IPS DF 4.7 (cell line): ENCODE measurements around the gene ZNF483.
"Not testable (repeated sequence)": the region's sequence is repeated elsewhere in the genome, so short reads cannot be mapped to it uniquely, and the experiment has no call there.

ENCODE experiments used
- DNase-seq: peaks from one replicate; pipeline ENCODE4 v3.0.0-alpha.2; 2013; ENCODE audit warnings: low spot score; ENCODE audit errors: extremely low read depth

Gene ZNF483

DNA sequence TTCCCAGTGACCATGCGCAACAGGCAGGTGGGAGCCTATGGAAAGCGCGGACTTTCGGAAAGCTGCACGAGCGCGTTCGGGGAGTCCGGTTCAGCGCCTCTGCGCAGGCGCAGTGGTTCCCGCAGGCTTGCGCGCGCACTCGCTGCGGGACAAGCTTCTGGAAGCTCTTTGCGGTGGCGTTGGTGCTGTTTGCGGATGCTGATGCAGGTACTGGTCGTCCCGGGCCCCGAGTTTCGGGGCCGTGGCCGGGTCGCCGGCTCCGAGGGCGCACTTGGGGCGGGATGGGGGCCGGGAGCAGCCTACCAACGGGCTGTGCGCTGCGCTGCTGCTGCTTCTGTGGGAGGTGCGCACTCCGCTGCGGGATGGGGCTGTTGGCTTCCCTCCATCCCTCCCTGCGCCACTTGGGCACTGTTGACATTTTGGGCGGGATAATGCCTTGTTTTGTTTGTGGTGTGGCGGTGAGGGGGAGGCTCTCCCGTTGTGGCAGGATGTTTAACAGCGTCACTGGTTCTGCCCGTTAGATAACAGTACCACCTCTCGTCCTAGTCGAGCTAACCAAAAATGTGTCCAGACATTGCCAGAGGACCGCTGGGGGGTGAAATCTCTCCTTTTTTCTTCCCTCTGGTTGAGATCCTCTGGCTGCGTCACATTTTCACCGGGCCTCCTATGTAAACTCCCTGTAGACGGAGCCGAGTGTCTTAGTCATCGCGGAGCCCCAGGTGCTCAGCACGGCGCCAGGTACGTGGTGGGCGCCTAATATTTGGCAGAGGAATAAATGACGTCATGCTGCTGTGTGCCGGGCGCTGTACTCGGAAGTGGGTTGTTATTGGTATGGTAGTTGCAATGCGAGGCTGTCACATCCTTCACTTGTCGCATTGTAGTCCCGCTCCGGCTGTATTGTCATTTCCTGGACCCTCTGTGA, at the start of gene ZNF483:
TSS of gene ZNF483 (plus strand) at position 124 of the 922 bp plus-strand sequence. CDS start 2,217 bp downstream, outside the sequence.
- DNase-seq, result peak; percentile 66

DNA sequence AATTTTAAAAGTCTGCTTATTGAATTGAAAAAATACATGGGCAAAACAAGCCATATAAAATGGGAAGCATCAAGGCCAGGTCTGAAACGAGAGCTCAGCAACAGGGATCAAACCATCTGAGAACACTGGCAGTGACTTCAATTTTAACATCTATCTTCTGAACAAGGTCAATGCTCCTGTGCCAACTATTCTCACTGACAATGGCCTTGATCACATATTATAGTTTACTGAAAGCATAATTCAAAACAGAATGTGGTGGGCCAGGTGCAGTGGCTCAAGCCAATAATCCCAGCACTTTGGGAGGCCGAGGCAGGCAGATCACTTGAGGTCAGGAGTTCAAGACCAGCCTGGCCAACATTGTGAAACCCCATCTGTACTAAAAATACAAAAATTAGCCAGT, 49.8 kb upstream of the ZNF483 start:
- no peak for DNase-seq

DNA sequence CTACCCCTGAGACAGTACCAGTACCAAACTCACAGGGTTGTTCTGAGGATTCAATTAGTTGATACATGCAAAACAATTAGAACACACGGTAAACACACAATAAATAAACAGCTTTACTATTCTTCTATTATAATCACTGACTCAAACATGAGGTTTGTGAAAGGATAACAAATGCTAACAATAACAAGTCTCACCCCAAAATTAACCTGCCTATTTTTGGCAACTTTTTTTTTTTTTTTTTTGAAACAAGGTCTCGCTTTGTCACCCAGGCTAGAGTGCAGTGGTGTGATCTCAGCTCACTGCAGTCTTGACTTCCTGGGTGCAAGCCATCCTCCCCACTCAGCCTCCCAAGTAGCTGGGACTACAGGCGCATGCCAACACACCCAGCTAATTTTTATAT, 47.3 kb upstream of the ZNF483 start:
- DNase-seq, result no peak

DNA sequence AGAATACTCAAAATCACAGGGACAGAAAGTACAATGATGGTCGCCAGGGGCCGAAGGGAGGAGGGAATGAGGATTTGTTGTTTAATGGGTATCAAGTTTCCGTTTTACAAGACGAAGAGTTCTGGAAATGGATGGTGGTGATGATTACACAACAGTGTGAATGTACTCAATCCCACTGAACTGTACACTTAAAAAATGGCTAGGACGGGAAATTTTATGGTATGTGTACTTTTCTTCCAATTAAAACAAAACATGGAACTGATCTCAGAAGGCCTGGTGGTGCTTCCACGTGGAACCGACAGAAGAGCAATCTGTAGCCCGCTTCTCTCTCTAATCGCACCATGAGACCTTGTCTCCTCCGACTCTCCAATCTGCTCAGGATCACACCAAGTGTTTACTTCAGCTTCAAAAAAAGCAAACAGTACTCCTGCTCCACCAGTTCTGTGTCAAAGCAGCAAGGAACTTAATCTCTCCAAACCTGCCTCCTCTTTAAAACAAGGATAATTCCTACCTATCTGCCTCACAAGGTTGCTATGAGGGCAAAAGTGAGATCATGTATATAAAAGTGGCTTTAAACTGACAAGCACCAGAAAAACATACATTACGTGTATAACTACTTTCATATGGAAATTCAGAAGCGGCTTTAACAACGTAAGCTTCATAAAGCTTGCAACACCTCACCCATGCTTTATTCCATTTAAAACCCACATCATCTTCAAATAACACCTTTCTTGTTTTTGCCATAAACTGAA, 42.9 kb upstream of the ZNF483 start:
- DNase-seq, result no peak

DNA sequence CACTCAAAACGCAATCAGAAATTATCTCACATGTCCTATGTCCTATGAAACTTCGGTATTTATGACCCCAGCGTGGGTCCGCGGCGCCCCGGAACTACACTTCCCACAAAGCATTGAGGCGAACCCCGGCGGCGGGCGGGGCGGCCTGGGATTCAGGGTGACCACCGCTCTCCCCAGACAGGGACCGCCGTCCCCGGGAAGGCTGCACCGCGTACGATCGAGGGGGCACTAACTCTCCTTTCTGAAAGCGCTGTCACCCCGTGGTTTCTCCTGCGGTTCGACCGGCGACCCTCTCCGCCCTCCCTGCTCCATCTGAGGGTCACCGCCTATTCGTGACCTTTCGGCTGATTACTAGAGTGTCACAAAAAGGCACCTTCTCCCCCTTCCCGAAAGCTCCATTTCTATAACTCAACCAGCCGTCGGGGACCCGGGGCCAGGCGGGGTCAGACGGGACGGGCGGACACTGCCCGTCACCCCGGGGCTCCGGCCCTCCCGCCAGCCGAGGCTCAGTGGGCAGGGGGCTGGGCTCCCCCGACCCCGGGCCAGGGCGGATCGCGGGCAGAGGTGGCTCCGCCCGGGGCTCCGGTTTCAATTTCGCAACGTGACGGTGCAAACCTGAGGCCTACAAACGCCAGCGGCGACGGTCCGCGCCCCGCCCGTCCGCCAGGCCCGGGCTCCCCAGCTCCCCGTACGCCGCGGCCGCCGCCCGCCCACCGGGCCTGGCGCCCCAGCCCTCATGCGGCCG, 42.1 kb upstream of the ZNF483 start:
- no peak for DNase-seq

DNA sequence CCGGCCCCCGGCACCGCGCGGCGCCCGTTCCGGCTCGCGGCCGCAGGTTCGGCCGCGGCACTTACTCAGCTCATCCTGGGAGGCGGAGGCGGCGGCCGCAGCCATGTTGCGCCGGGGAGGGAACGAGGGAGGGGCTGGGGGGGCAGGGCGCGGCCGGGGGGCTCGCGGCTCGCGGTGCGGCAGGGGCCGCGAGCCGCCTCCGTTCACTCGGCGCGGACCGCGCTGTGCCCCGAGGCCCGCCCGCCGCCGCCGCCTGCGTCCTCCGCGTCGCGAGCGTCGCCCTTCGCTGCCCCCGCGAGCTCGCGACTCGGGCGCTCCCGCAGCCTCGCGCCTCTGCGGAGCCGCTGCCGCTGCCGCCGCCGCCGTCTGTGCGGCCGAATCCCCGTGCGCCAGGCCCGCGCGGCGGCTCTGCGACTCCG, 41.5 kb upstream of the ZNF483 start:
- no peak for DNase-seq

DNA sequence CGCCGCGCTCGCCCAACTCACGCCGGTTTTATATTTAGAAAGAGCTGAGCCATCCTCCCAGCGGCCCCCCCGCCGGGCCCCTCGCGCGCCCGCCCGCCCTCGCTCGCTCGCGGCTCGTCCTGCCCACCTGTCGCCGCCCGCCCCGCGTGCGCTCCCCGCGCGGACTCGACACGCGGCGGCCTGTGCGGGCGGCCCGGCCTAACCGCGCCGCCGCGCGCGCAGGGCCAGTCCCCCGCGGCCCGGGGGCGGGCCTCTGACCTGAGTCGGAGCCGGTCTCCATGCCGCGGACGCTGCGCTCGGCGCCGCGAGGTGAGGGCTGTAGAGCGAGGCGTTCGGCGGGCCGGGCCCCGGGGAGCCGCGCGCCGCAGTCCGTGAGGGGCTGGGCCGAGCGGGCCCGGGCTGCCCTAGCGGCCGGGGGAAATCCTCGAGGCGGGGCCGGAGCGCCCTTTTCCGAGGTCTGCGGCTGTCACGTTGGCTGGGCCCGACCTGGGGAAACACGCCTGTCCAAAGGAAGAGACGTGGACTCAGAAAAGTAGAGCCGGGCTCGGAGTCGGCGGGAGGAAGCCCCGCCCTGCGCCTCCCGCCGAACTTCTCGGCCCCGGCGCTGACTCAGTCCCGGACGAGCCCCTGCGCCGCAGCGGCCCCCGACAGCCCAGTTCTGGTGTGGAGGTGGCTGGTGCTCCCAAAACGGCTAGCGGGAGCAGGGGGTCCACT, 41.0 kb upstream of the ZNF483 start, which contains the start of gene ECPAS:
TSS of gene ECPAS (minus strand) at position 526 of the 714 bp plus-strand sequence. CDS start 11,465 bp downstream, outside the sequence.
- no peak for DNase-seq

DNA sequence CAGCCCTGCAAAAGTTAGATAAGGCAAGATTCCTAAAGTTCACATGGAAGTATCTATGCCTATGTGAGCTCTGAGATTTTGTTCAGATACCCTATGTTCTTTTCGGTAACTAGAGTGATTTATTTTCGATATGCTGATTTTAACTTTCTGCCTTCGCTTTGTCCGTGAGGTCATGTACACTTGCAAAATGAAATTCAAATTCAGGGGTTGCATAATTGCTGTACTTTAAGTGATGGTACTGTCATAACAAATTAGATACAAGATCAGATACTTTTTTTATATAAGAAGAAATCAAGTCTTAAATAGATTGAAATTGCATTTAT, 40.4 kb upstream of the ZNF483 start:
- no peak for DNase-seq

DNA sequence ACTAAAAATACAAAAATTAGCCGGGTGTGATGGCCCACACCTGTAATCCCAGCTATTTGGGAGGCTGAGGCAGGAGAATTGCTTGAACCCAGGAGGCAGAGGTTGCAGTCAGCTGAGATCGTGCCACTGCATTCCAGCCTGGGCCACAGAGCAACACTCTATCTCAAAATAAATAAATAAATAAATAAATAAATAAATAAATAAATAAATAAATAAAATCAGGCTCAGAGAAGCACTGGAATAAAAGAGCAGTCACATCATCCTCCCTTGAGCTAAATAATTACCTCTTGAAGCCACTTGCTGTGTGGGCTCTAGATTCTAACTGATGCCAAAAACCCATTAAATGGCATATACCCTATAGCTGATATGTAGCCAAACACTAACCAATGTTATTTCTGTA, 27.8 kb upstream of the ZNF483 start:
- DNase-seq, result not testable (repeated sequence)

DNA sequence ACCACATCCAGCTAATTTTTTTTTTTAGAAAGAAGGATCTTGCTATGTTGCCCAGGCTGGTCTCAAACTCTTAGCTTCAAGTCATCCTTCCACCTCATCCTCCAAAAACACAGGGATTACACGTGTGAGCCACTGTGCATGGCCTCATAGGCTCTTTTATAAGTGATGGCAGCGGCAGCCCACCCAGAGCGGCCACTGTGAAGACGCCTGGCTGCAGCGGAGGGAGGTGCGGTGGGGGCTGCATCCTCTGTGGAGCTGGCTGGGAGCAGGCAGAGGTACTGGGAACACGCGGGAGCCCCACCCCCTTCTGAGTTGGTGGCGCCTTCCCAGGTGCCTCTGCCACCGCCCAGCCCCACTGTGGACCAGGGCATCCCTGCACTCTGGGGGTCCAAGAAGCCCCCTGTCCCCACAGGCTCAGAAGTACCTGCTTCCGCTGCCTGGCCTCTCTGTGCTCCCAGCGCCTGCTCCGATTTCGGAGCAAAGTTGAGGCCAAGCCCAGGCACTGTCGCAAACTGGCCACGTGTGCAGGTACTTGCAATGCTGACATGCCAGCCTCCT, 23.9 kb upstream of the ZNF483 start:
- no peak for DNase-seq

DNA sequence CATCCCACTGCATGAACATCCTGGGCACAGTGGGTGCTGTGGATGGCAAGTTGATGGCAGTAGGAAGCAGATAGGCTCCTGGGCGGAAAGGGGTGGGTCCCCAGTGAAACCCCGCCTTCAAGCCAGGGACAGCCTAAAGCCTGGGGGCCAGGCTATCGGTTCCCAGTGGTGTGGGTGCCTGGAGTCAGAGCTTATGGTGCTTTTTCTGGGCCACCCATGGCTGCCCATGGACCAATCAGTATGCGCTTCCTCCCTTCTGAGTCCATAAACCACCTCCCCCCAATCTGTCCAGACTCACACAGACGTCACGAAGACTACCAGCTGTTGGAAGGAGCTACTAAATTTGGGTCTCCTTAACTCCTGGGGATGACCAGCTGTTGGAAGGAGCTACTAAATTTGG, 23.3 kb upstream of the ZNF483 start:
- no peak for DNase-seq

DNA sequence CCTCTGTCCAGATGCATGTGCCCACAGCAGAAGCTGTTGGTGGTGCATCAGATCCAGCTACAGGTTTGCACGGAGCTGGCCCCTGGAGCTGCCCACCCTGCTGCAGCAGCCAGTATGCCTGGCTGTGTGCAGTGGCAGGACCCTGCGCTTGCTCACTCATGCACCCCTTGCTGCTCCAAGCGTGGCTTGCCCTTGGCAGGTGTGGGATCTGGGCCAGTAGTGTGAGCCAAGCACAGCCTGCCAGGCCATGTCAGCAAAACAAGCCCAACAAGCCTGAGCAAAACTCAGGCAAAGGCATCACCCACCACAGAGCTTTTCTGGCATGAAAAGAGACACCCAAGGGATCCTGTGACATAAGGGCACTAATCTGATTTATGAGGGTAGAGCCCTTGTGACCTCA, 22.5 kb upstream of the ZNF483 start:
- no peak for DNase-seq

DNA sequence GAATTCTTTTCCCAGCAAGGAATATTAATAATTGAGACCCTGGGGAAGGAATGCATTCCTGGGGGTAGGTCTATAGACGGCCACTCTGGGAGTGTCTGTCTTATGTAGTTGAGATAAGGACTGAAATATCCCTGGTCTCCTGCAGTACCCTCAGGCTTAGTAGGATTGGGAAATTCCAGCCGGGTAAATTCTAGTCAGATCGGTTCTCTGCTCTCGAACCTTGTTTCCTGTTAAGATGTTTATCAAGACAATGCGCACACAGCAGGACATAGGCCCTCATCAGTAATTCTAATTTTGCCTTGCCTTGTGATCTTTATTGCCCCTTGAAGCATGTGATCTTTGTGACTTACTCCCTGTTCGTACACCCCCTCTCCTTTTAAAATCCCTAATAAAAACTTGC, 13.4 kb upstream of the ZNF483 start:
- DNase-seq, result not testable (repeated sequence)

DNA sequence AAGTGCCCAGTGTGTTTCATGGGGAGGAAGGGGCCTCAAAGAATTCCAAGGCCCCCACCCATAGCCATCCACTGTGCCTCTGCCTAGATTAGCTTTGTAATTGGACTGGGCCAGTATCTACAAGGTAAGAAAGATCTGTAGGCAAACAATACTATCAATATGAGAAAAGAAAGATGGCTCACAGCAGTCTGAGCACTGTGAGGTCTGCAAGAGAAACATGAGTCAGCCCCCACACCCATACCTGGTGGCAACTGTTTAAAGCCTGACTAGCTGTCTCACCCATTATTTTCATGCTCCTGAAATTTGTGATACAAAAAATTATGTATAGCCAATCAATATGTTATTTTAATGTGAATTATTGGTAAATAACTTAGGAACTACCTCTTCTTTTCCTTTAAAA, 10.0 kb upstream of the ZNF483 start:
- DNase-seq, result no peak

DNA sequence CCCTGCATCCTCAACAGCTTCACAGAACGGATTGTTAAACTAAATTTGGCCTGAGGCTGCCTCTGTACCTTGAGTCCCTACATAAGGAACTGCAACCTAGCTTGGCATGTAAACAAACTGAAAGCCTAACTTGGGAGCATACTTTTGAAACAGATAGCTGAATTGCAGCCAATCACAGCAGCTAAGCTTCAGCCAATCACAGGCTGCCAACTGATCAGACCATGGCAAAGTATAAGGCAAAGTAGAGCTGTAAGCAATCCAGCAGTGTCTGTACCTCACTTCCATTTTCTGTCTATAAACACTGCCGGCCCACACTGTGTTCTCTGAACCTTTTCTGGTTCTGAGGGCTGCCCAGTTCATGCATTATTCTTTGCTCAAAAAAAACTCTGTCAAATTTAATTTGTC, 8.9 kb upstream of the ZNF483 start:
- DNase-seq, result no peak

DNA sequence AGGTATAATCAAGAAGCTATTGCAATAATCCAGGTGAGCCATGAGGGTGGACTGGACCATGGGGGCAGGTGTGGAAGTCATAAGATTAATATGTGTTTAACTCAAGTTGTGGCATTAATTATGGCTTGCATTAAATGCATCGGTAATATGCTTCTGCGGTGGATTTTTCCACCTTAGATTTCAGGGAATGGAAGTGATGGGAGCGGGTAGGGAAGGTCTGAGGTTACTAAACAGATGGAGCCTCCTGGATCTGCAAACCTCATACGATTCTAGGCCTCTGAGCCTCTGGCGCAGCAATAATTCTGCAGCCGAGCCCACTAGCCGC, 286 bp upstream of the ZNF483 start:
- DNase-seq, result no peak

DNA sequence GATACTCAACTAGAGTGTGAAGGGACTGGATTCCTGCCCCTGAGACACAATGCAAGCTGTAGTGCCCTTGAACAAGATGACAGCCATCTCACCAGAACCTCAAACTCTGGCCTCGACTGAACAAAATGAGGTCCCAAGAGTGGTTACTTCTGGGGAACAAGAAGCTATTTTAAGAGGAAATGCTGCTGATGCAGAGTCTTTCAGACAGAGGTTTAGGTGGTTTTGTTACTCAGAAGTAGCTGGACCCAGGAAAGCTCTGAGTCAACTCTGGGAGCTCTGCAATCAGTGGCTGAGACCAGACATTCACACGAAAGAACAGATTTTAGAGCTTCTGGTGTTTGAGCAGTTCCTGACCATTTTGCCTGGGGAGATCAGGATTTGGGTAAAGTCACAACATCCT, 2.4 kb downstream of the ZNF483 start:
- DNase-seq, result no peak

DNA sequence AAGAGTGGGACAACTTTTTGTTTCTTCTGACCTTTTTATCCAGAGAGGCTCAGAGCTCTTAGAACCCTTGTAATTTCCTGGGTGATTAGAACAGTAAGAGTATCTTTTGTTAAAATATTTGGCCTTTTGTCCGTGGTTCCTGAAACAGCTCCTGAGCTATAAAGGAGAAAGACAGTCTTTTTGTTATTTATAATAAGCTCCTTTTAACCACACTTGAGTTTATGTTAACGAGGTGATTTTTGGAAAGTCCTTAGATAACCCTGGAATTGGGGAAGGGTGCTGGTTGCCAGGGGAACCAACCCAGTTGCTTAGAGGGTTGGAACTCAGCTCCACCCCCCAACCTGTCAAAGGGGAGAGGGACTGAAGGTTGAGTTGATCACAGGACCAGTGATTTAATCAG, 4.8 kb downstream of the ZNF483 start:
- DNase-seq, result peak; percentile 92

DNA sequence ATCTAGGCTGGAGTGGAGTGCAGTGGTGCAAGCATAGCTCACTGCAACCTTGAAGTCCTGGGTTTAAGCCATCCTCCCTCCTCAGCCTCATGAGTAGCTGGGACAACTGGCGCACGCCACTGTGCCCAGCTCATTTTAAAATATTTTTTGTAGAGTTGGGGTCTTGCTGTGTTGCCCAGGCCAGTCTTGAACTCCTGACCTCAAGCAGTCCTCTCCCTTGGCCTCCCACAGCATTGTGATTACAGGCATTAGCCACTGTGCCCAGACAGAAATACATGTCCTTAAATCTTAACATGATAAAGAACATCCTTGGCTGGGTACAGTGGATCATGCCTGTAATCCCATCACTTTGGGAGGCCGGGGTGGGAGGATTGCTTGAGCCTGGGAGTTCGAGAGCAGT, 6.7 kb downstream of the ZNF483 start:
- DNase-seq, result no peak

DNA sequence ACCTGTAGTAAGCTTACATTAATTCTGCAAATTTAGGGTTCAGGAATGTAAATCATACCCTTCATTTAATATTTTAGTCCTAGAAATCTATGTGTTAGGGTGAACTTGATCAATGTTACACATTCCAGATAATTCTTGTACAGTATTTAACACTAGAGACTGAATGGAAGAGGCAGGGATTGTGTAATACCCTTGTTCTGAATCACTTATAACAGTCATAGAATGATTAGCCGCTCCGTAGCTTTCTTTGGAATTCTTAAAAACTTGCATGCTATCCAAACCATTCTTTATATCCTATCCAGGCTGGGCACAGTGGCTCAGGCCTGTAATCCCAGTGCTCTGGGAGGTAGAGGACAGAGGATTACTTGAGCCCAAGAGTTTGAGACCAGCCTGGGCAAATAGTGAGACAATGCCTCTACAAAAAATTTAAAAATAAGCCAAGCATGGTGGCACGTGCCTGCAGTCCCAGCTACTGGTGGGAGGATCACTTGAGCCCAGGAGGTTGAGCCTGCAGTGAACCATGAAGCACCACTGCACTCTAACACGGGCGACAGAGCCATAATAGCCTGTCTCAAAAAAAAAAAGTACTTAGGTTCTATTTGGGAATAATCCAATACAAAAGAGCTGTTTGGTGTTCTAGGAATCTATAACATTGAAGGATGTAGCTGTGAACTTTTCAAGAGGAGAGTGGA, 8.3 kb downstream of the ZNF483 start:
- no peak for DNase-seq
